ENCODE data around the gene DYNLL1. TPM values are rescaled to one million over a fixed set of nuclear protein-coding genes. Genes with fewer than 3 reads are reported as not detected.

Gene DYNLL1
- total RNA-seq, 4 donors from 2014 or later = 167 to 493 (median 469) TPM

GRCh38 chr12:120490833-120491512 lies 4.9 kb upstream of the DYNLL1 start:
- Histone ChIP-seq H3K36me3 (no peaks in the 10 kb centered on the region), H3K9me3 (no peaks in the 10 kb centered on the region), H3K4me3 (no peak overlapping the region), H3K27me3 (no peaks in the 10 kb centered on the region), H3K27ac (no peak overlapping the region), H3K4me1 (peaks cover 10% of the 10 kb centered on the region)
- 69% methylated on average over 2 of the region's 2 CpGs for WGBS
- TF ChIP-seq POLR2AphosphoS5 (IDR thresholded peaks at IDR 0.05) (no peak), CTCF (IDR thresholded peaks at IDR 0.05) (no peak), EP300 (IDR thresholded peaks at IDR 0.05) (no peak), POLR2A (IDR thresholded peaks at IDR 0.05) (no peak)
- DNase-seq (ENCODE audit: low spot score in 2 of 2) = no peak

- Histone ChIP-seq H3K9me3 (no peaks in the 10 kb centered on the region), H3K27ac (peak overlapping the region; percentile 86), H3K27me3 (no peaks in the 10 kb centered on the region), H3K4me3 (peak overlapping the region; percentile 91), H3K4me1 (peaks cover 27% of the 10 kb centered on the region), H3K36me3 (peaks cover 17% of the 10 kb centered on the region)
- WGBS = 27% methylated on average over 11 of the region's 17 CpGs
- DNase-seq (ENCODE audit: low spot score in 2 of 2) = peak in 1 of 2 donors; percentile 66
- TF ChIP-seq CTCF (IDR thresholded peaks at IDR 0.05) = no peak
Observed at GRCh38 chr12:120495186-120495730, 655 bp upstream of the DYNLL1 start.

- Histone ChIP-seq H3K4me1 (peaks cover 27% of the 10 kb centered on the region), H3K9me3 (no peaks in the 10 kb centered on the region), H3K4me3 (peak overlapping the region; percentile 91), H3K36me3 (peaks cover 25% of the 10 kb centered on the region), H3K27me3 (no peaks in the 10 kb centered on the region), H3K27ac (peak overlapping the region; percentile 86)
- DNase-seq (ENCODE audit: low spot score in 2 of 2) = peak; percentile 74 to 86
- 1% methylated on average over 41 of the region's 47 CpGs for WGBS
- TF ChIP-seq EP300 (IDR thresholded peaks at IDR 0.05) = no peak
- TF ChIP-seq POLR2AphosphoS5 (IDR thresholded peaks at IDR 0.05) = no peak
- TF ChIP-seq POLR2A (IDR thresholded peaks at IDR 0.05) = no peak
- TF ChIP-seq CTCF (IDR thresholded peaks at IDR 0.05) = no peak
Observed at GRCh38 chr12:120496413-120497340, 764 bp downstream of the DYNLL1 start.

GRCh38 chr12:120497524-120498150 lies 1.7 kb downstream of the DYNLL1 start:
- no peak overlapping the region for H3K27ac ChIP-seq
- WGBS = 26% methylated on average over 9 of the region's 9 CpGs
- TF ChIP-seq CTCF (IDR thresholded peaks at IDR 0.05) (no peak), POLR2A (IDR thresholded peaks at IDR 0.05) (no peak), EP300 (IDR thresholded peaks at IDR 0.05) (no peak), POLR2AphosphoS5 (IDR thresholded peaks at IDR 0.05) (no peak)

More at GRCh38 chr12:120497524-120498150, 1.7 kb downstream of the DYNLL1 start:
- DNase-seq (ENCODE audit: low spot score in 2 of 2) = no peak
- Histone ChIP-seq H3K27me3 (no peaks in the 10 kb centered on the region), H3K4me1 (peaks cover 27% of the 10 kb centered on the region), H3K9me3 (no peaks in the 10 kb centered on the region), H3K36me3 (peaks cover 27% of the 10 kb centered on the region), H3K4me3 (peak overlapping the region; percentile 91)

Data from suprapubic skin (tissue), 4 donors.